PC-3 (cell line): ENCODE data around the gene HYDIN.
"Not testable (repeated sequence)": the region's sequence is repeated elsewhere in the genome, so short reads cannot be mapped to it uniquely, and the experiment has no call there.

ENCODE experiments used
- EZH2 ChIP-seq: fragments of 300-600 bp; sonication (generic); IDR thresholded peaks from one replicate; pipeline ENCODE4 v1.6.1; 2017; ENCODE audit warnings: antibody characterized with exemption, mild to moderate bottlenecking, low read length; ENCODE audit not compliant: unreplicated experiment
- EZH2phosphoT487 ChIP-seq: fragments of 300-600 bp; sonication (generic); IDR thresholded peaks from 2 replicates; pipeline ENCODE4 v1.6.1; 2018; ENCODE audit warnings: mild to moderate bottlenecking, antibody characterized with exemption, low read length, borderline replicate concordance
- TF ChIP-seq, protein P1 (sequence below): fragments of 300-600 bp; sonication (generic); conservative IDR thresholded peaks from 2 replicates; pipeline ENCODE4 v1.5.1; 2017; ENCODE audit warnings: antibody characterized with exemption, low read depth, mild to moderate bottlenecking, low read length

DNA sequence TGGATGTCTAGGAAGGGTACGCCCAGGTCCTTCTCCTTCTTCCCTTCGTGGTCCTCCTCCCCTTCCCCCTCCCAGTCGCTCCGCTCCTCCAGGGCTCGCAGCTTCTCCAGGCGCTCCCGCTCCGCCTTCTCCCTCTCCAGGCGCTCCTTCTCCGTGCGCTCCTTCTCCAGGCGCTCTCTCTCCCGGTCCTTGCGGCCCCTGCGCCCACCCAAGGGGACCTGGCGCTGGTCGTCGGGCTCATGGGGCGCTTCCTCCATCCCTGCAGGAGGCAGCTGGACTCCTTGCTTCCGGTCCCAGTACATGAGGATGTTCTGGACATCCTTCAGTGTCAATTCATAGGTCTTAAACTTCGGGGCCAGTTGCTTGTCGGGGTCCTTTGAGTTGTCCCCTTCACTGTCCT is 309.9 kb downstream of the HYDIN start:
- not testable (repeated sequence) for TF ChIP-seq EZH2, EZH2phosphoT487
- TF ChIP-seq, protein P1, sequence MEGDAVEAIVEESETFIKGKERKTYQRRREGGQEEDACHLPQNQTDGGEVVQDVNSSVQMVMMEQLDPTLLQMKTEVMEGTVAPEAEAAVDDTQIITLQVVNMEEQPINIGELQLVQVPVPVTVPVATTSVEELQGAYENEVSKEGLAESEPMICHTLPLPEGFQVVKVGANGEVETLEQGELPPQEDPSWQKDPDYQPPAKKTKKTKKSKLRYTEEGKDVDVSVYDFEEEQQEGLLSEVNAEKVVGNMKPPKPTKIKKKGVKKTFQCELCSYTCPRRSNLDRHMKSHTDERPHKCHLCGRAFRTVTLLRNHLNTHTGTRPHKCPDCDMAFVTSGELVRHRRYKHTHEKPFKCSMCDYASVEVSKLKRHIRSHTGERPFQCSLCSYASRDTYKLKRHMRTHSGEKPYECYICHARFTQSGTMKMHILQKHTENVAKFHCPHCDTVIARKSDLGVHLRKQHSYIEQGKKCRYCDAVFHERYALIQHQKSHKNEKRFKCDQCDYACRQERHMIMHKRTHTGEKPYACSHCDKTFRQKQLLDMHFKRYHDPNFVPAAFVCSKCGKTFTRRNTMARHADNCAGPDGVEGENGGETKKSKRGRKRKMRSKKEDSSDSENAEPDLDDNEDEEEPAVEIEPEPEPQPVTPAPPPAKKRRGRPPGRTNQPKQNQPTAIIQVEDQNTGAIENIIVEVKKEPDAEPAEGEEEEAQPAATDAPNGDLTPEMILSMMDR = not testable (repeated sequence)
